22Rv1 (cell line): Measurements from ENCODE around the gene WDFY4.

Experiments used
- H3K27ac ChIP-seq: fragments of 450-650 bp; 2 replicates; pipeline ENCODE4 v1.5.1; 2017
- CTCF ChIP-seq: fragments of 450-650 bp; IDR thresholded peaks from 2 replicates; pipeline ENCODE4 v1.5.1; 2017; ENCODE audit warnings: mild to moderate bottlenecking
- ZFX ChIP-seq: fragments of 450-650 bp; IDR thresholded peaks from 2 replicates; pipeline ENCODE4 v1.6.1; 2017; ENCODE audit warnings: antibody characterized with exemption, borderline replicate concordance

The WDFY4 gene

GRCh38 chr10:48786606-48787282 is 102.1 kb downstream of the WDFY4 start:
- TF ChIP-seq CTCF (no peak), ZFX (no peak)
- no peak overlapping the region for H3K27ac ChIP-seq

GRCh38 chr10:48788554-48788953 is 103.9 kb downstream of the WDFY4 start:
- H3K27ac ChIP-seq: no peak overlapping the region
- TF ChIP-seq ZFX: no peak
- TF ChIP-seq CTCF: no peak

GRCh38 chr10:48789486-48790456 is 105.1 kb downstream of the WDFY4 start:
- H3K27ac ChIP-seq: no peak overlapping the region

GRCh38 chr10:48790457-48791044 is 105.9 kb downstream of the WDFY4 start:
- H3K27ac ChIP-seq: no peak overlapping the region
- TF ChIP-seq ZFX (no peak), CTCF (no peak)

More at GRCh38 chr10:48789486-48790456, 105.1 kb downstream of the WDFY4 start:
- no peak for TF ChIP-seq ZFX

GRCh38 chr10:48791267-48791928 is 106.7 kb downstream of the WDFY4 start:
- TF ChIP-seq CTCF (no peak), ZFX (no peak)
- H3K27ac ChIP-seq: no peak overlapping the region

GRCh38 chr10:48792121-48792520 is 107.4 kb downstream of the WDFY4 start:
- no peak overlapping the region for H3K27ac ChIP-seq
- TF ChIP-seq ZFX (no peak), CTCF (no peak)

- TF ChIP-seq ZFX: no peak
- TF ChIP-seq CTCF: no peak
- no peak overlapping the region for H3K27ac ChIP-seq
Measured at GRCh38 chr10:48792687-48793096, 108.0 kb downstream of the WDFY4 start.
